GM12878 (cell line): Measurements from ENCODE around the gene TELO2. TPM values are rescaled to one million over a fixed set of nuclear protein-coding genes. Genes with fewer than 3 reads are reported as not detected.

Experiments used
- ATAC-seq: fragments of 200-7000 bp; cut with Tn5 transposase; 3 replicates; pipeline ENCODE4 v1.9.1; 2020; ENCODE audit warnings: mild to moderate bottlenecking, moderate library complexity
- BruUV-seq: library from RNA; stranded (reverse); fragments of 400-500 nt; replicated peaks from 2 replicates; lab custom pipeline; 2021; lab: Mats Ljungman, UMichigan
- CTCF ChIA-PET: fragments of 300-600 bp; sonication (Branson Sonifier 250); formaldehyde crosslinking; extraction: SDS; loops from one replicate; lab custom pipeline; 2021; ENCODE audit warnings: inconsistent platforms; lab: Yijun Ruan, JAX
- POLR2A ChIA-PET: fragments of 350-600 bp; formaldehyde crosslinking; extraction: SDS; loops from one replicate; lab custom pipeline; 2021; ENCODE audit warnings: inconsistent platforms; lab: Charles Lee
- RAD21 ChIA-PET: fragments of 300-600 bp; sonication (Branson Sonifier 250); formaldehyde crosslinking; loops from one replicate; lab custom pipeline; 2023; ENCODE audit warnings: antibody characterized with exemption; ENCODE audit not compliant: unreplicated experiment; lab: Charles Lee
- SMC1A ChIA-PET: fragments of 300-600 bp; sonication (Branson Sonifier 250); formaldehyde crosslinking; loops from one replicate; lab custom pipeline; 2023; ENCODE audit not compliant: unreplicated experiment, uncharacterized antibody; lab: Charles Lee
- DNase-seq: peaks from one replicate; pipeline ENCODE4 v3.0.0-alpha.2; 2011; ENCODE audit warnings: low read depth, low spot score
- FAIRE-seq: peaks from 3 replicates; lab custom pipeline; 2011; peaks lifted over from hg19 to GRCh38; lab: Jason Lieb, UNC
- H2AFZ ChIP-seq: 2 replicates; pipeline ENCODE4 v1.6.0; 2011; ENCODE audit warnings: low read depth, low read length, control low read depth; ENCODE audit not compliant: control insufficient read depth
- H3K27ac ChIP-seq: 2 replicates; pipeline ENCODE4 v1.5.1; 2011; ENCODE audit warnings: control low read depth; ENCODE audit not compliant: control insufficient read depth, insufficient read depth
- H3K27me3 ChIP-seq, 2 experiments: replicated peaks in 1 of 2; 2 replicates each; pipeline versions ENCODE4 v1.6.0 to v1.6.1; 2011; ENCODE audit warnings: low read length in 1 of 2; ENCODE audit not compliant: control insufficient read depth in 2 of 2, insufficient read depth in 2 of 2
- H3K36me3 ChIP-seq, 2 experiments: 2 replicates each; pipeline ENCODE4 v1.5.1; 2011; ENCODE audit warnings: low read length in 1 of 2; ENCODE audit not compliant: control insufficient read depth in 2 of 2, insufficient read depth in 2 of 2
- H3K4me1 ChIP-seq: 2 replicates; pipeline ENCODE4 v1.6.1; 2011; ENCODE audit warnings: mild to moderate bottlenecking, low read length, moderate library complexity, mixed read lengths; ENCODE audit not compliant: control insufficient read depth, insufficient read depth
- H3K4me2 ChIP-seq: 2 replicates; pipeline ENCODE4 v1.6.0; 2011; ENCODE audit warnings: control low read depth; ENCODE audit not compliant: control insufficient read depth, insufficient read depth
- H3K4me3 ChIP-seq: fragments of 200-600 bp; sonication (generic); 2 replicates; pipeline ENCODE4 v1.5.1; 2016
- H3K79me2 ChIP-seq: 2 replicates; pipeline ENCODE4 v1.6.0; 2011; ENCODE audit warnings: low read length; ENCODE audit not compliant: control insufficient read depth, insufficient read depth
- H3K9ac ChIP-seq: 2 replicates; pipeline ENCODE4 v1.8.0; 2011; ENCODE audit warnings: low read length, control low read depth, mixed read lengths; ENCODE audit not compliant: control insufficient read depth, insufficient read depth
- H3K9me3 ChIP-seq: replicated peaks from 3 replicates; pipeline ENCODE4 v1.5.1; 2011; ENCODE audit warnings: mild to moderate bottlenecking, low read length; ENCODE audit not compliant: control insufficient read depth, insufficient read depth
- H4K20me1 ChIP-seq: 2 replicates; pipeline ENCODE4 v1.6.0; 2011; ENCODE audit not compliant: control insufficient read depth, insufficient read depth
- CBFB ChIP-seq: IDR thresholded peaks from 2 replicates; pipeline ENCODE4 v1.6.1; 2016; ENCODE audit warnings: antibody characterized with exemption, low read depth
- MAX ChIP-seq: IDR thresholded peaks from 2 replicates; pipeline ENCODE4 v1.6.1; 2012; ENCODE audit warnings: low read depth, low read length, improper control_type of control experiment
- NR2C1 ChIP-seq: fragments of 450-650 bp; IDR thresholded peaks from 2 replicates; pipeline ENCODE4 v1.6.1; 2017; ENCODE audit warnings: antibody characterized with exemption, mild to moderate bottlenecking, moderate library complexity
- POLR2A ChIP-seq: IDR thresholded peaks from 2 replicates; pipeline ENCODE4 v1.6.1; 2011; ENCODE audit warnings: low read depth, mild to moderate bottlenecking, low read length
- RELB ChIP-seq: fragments of 450-650 bp; IDR thresholded peaks from 2 replicates; pipeline ENCODE4 v1.6.1; 2017; ENCODE audit warnings: low read depth, mild to moderate bottlenecking, moderate library complexity
- SMAD5 ChIP-seq: IDR thresholded peaks from 2 replicates; pipeline ENCODE4 v1.6.1; 2016; ENCODE audit warnings: antibody characterized with exemption, low read depth
- TBL1XR1 ChIP-seq: IDR thresholded peaks from 2 replicates; pipeline ENCODE4 v1.6.1; 2012; ENCODE audit warnings: low read depth, low read length, improper control_type of control experiment
- ZSCAN29 ChIP-seq: fragments of 450-650 bp; IDR thresholded peaks from 2 replicates; pipeline ENCODE4 v1.6.1; 2017; ENCODE audit warnings: mild to moderate bottlenecking, moderate library complexity
- WGBS: methylation state at CpG from one replicate; pipeline ENCODE4 v1.1.6; 2016; ENCODE audit warnings: low lambda C conversion rate; ENCODE audit not compliant: insufficient replicate concordance, insufficient coverage; ENCODE audit errors: missing lambda C conversion rate; 5-methylcytosine and 5-hydroxymethylcytosine counted together
- in situ Hi-C: fragments of 300-500 bp; cut with MboI; formaldehyde crosslinking; loops from 9 replicates; pipeline ENCODE4 v1.14.3; 2018; ENCODE audit warnings: mixed read lengths
- intact Hi-C: fragments of 100-400 bp; cut with micrococcal nuclease; formaldehyde crosslinking; loops from one replicate; pipeline ENCODE4 v1.14.2; 2022; ENCODE audit not compliant: unreplicated experiment
- polyA plus RNA-seq, 11 experiments: library from polyadenylated mRNA; depleted of rRNA in 4 of 11; unstranded in 6 of 11; stranded (reverse) in 5 of 11; fragments of >200 nt; fragmentation: Nextera tagmentation in 4 of 11; fragmentation: Illumina TruSeq in 1 of 11; extraction: Ambion mirVana in 4 of 11; extraction: Trizol in 1 of 11; gene quantifications; 1 replicate in 1 of 11; 2 replicates in 10 of 11; pipeline versions ENCODE4 v1.2.1 to v1.2.3, GENCODE V29; 2011 to 2016; ENCODE audit warnings: inconsistent platforms in 2 of 11, missing spikeins in 2 of 11, low read depth in 1 of 11
- total RNA-seq, 4 experiments: library from RNA; depleted of rRNA in 3 of 4; stranded (reverse); fragments of >200 nt in 3 of 4; fragmentation: Illumina TruSeq in 1 of 4; extraction: Trizol in 1 of 4; gene quantifications; 2 replicates each; pipeline versions ENCODE4 v1.2.1 to v1.2.3, GENCODE V29; 2013 to 2021

TELO2 gene
- total and polyA plus RNA-seq, 10 of the 15 experiments (the other 5 are each of a cell fraction or from before 2014, with no cell fraction given): 0.55 to 72.8 (median 18.6) TPM

DNA sequence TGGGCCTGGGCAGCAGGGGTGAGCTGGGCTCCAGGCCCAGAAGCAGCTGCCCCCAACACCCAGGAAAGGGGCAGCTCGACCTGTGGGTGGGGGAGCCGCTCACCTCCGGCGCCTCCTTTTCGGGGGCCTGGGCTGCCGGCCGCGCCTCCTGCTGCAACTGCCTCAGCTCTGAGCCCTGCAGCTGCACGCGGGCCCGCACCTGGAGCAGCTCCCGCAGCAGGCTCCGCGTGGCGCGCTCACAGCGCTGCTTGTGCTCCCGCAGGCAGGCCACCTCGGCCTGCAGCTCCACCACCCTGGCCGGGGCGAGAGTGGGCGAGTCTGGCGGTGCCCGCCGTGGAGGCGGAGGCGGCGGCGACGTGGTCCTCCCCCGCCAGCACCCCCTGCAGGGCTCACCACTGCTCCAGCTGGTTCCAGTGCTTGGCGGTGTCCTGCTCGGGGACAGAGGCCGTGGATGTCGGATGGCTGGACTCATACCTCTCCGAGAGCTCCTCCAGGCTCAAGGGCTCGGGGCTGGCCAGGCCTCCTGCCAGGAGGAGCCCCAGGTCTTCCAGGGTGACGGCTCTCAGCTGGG lies 49.7 kb upstream of the TELO2 start:
- ChIA-PET RAD21 (no interaction called here), SMC1A (no interaction called here), CTCF (interaction anchor here (1.5 kb wide), 1 partner anchor 79 kb away, joined by 3 read pairs; no protein-coding TSS in a partner anchor), POLR2A (no interaction called here)
- FAIRE-seq (no peak), DNase-seq (no peak), ATAC-seq (no peak)
- TF ChIP-seq NR2C1: no peak
- no peak for TF ChIP-seq CBFB
- no peak for TF ChIP-seq MAX
- 70% methylated on average over 36 of the region's 38 CpGs for WGBS
- in situ Hi-C loops (no loop called here), intact Hi-C loops (no loop called here)
- Histone ChIP-seq H4K20me1 (no peaks in the 10 kb centered on the region), H3K9ac (no peak overlapping the region), H2AFZ (no peak overlapping the region), H3K27ac (no peak overlapping the region), H3K4me1 (no peaks in the 10 kb centered on the region), H3K79me2 (no peaks in the 10 kb centered on the region), H3K4me2 (no peak overlapping the region), H3K9me3 (no peaks in the 10 kb centered on the region), H3K27me3 (no peaks in the 10 kb centered on the region), H3K4me3 (no peak overlapping the region), H3K36me3 (no peaks in the 10 kb centered on the region)
- no TSS peak for BruUV-seq

GRCh38 chr16:1443980-1444729 lies 49.0 kb upstream of the TELO2 start, which contains the start of gene CCDC154:
Gene CCDC154, minus strand, starts transcription at chr16:1444556. Its CDS starts 234 bp downstream, at chr16:1444322.
- TF ChIP-seq POLR2A: peak; percentile 23; the same call in 1 of the 2 replicates
- TF ChIP-seq SMAD5: no peak
- TF ChIP-seq TBL1XR1: no peak
- TF ChIP-seq RELB: no peak
- no peak for TF ChIP-seq ZSCAN29
- ATAC-seq (peak; percentile 12; the same call in 1 of the 3 replicates), DNase-seq (no peak), FAIRE-seq (no peak)
- ChIA-PET CTCF (interaction anchor here (1.5 kb wide), 1 partner anchor 80 kb away, joined by 3 read pairs; no protein-coding TSS in a partner anchor), SMC1A (no interaction called here), RAD21 (no interaction called here), POLR2A (no interaction called here)
- no TSS peak for BruUV-seq
- H3K36me3 ChIP-seq: no peaks in the 10 kb centered on the region
- no peaks in the 10 kb centered on the region for H3K9me3 ChIP-seq
- no peak within 1 kb of the TSS for H2AFZ ChIP-seq
- H3K79me2 ChIP-seq: no peaks in the 10 kb centered on the region
- intact Hi-C loops: no loop called here
- in situ Hi-C loops: no loop called here
- H3K27me3 ChIP-seq: no peaks in the 10 kb centered on the region
- no peaks in the 10 kb centered on the region for H3K4me1 ChIP-seq
- no peak within 1 kb of the TSS for H3K4me2 ChIP-seq
- no peak within 1 kb of the TSS for H3K4me3 ChIP-seq
- no peaks in the 10 kb centered on the region for H4K20me1 ChIP-seq
- H3K9ac ChIP-seq: no peak within 1 kb of the TSS
- H3K27ac ChIP-seq: no peak within 1 kb of the TSS
- 59% methylated on average over 27 of the region's 27 CpGs for WGBS
